Measurements from ENCODE around the gene PPFIA1. TPM values are rescaled to one million over a fixed set of nuclear protein-coding genes. Genes with fewer than 3 reads are reported as not detected.

The PPFIA1 gene
- total and polyA plus RNA-seq, 2 of the 8 experiments (the other 6 are each of a cell fraction or from before 2014, with no cell fraction given), result 44.3 to 73.5 TPM

DNA sequence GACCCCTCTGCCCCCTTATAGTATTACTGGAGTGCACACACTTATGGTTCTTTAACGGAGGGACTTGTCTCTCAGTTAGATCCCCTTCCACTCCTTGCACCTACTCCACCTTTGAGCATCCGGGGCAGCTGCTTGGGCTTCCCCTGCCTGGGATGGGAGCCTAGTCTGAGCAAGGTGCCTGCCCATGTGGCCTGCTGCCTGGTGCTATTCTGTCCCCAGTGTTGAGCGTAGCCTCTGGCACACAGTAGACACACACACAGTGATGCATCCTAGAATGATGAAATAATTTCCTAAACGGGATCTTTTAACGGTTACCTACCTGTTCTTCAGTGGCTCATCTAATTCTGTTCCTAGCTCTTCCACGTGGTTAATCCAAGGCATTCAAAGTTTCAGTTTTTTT, 22.4 kb downstream of the PPFIA1 start:
- H3K9me3 ChIP-seq (ENCODE audit: insufficient read depth in 2 of 2, low read depth in 1 of 2, low read length in 1 of 2), result peaks cover 0 to 3% of the 10 kb centered on the region in 2 experiments; a peak in 1 of 4 replicates
- H4K91ac ChIP-seq (replicated peaks; ENCODE audit: insufficient read length, low read length), result no peak overlapping the region
- H3K56ac ChIP-seq (replicated peaks; ENCODE audit: insufficient read length, low read depth, low read length), result no peak overlapping the region
- DNase-seq (ENCODE audit: low read depth in 1 of 2, low spot score in 2 of 2) (no peak), FAIRE-seq (no peak)
- no peak overlapping the region for H3K14ac ChIP-seq (ENCODE audit: insufficient read length)
- H2BK120ac ChIP-seq (replicated peaks; ENCODE audit: low read depth, low read length), result no peak overlapping the region
- peaks cover 5% of the 10 kb centered on the region for H3K79me1 ChIP-seq (ENCODE audit: low read depth, low read length)
- no peak overlapping the region for H4K5ac ChIP-seq (ENCODE audit: insufficient read length, low read depth, low read length)
- H3K4me1 ChIP-seq (replicated peaks in 1 of 4; ENCODE audit: control insufficient read depth in 3 of 4, insufficient read depth in 4 of 4, low read length in 3 of 4), result no peaks in the 10 kb centered on the region
- H3K23me2 ChIP-seq (ENCODE audit: low read depth, low read length), result no peaks in the 10 kb centered on the region
- H2AK5ac ChIP-seq (ENCODE audit: low read depth, low read length), result no peak overlapping the region
- H2BK12ac ChIP-seq (ENCODE audit: low read depth, low read length), result no peak overlapping the region
- H3K27ac ChIP-seq (ENCODE audit: low read depth, low read length), result no peak overlapping the region
- H3K4ac ChIP-seq (replicated peaks; ENCODE audit: insufficient read length, low read depth, low read length), result no peak overlapping the region
- H3K4me3 ChIP-seq (ENCODE audit: extremely low read depth in 1 of 4, insufficient read depth in 2 of 4, low read depth in 3 of 4, low read length in 4 of 4), result no peak overlapping the region
- no peak overlapping the region for H2BK5ac ChIP-seq (ENCODE audit: low read depth, low read length)
- no peak overlapping the region for H3K23ac ChIP-seq (ENCODE audit: insufficient read length)
- no peak overlapping the region for H2BK20ac ChIP-seq (ENCODE audit: low read length)
- peaks cover 7% of the 10 kb centered on the region in 2 experiments for H4K20me1 ChIP-seq (replicated peaks in 1 of 2; ENCODE audit: control insufficient read depth in 1 of 2, insufficient read depth in 2 of 2, low read length in 2 of 2)
- H3K4me2 ChIP-seq (ENCODE audit: insufficient read depth in 1 of 2, low read depth in 2 of 2, low read length in 2 of 2), result no peak overlapping the region
- H3K9ac ChIP-seq (replicated peaks in 1 of 4; ENCODE audit: extremely low read depth in 1 of 4, low read depth in 3 of 4, low read length in 3 of 4), result no peak overlapping the region
- CTCF ChIA-PET (ENCODE audit: partially characterized antibody), result no interaction called here
- H3K27me3 ChIP-seq (replicated peaks in 1 of 4; ENCODE audit: control insufficient read depth in 3 of 4, extremely low read depth in 1 of 4, insufficient read depth in 3 of 4, low read length in 3 of 4), result no peaks in the 10 kb centered on the region
- H3K79me2 ChIP-seq (ENCODE audit: control insufficient read depth in 1 of 2, insufficient read depth in 2 of 2, low read length in 2 of 2), result peaks cover 0 to 65% of the 10 kb centered on the region in 2 experiments; a peak in 2 of 4 replicates
- WGBS, 2 experiments (ENCODE audit: extremely low coverage in 1 of 2, insufficient coverage in 1 of 2, insufficient read length in 1 of 2, insufficient replicate concordance in 2 of 2, low coverage in 1 of 2, low lambda C conversion rate in 2 of 2, missing lambda C conversion rate in 1 of 2), result 89% methylated on average over 6 of the region's 6 CpGs; no CpG with 5 or more reads in 1 of the 2 experiments
- POLR2A ChIA-PET (ENCODE audit: partially characterized antibody), result no interaction called here
- peaks cover 0 to 27% (median 11%) of the 10 kb centered on the region in 4 experiments; a peak in 5 of 8 replicates for H3K36me3 ChIP-seq (ENCODE audit: control insufficient read depth in 2 of 4, insufficient read depth in 4 of 4, low read length in 3 of 4)
- H2AFZ ChIP-seq (ENCODE audit: low read length), result no peak overlapping the region
- H3K18ac ChIP-seq (ENCODE audit: extremely low read depth, low read length), result no peak overlapping the region
- no peak overlapping the region for H4K8ac ChIP-seq (ENCODE audit: extremely low read depth, insufficient read depth, low read length)
- H2BK15ac ChIP-seq (ENCODE audit: low read length), result no peak overlapping the region
- TF ChIP-seq TBP (IDR thresholded peaks at IDR 0.05; ENCODE audit: low read depth, low read length) (no peak), CREB1 (IDR thresholded peaks at IDR 0.05) (no peak), POLR2A (IDR thresholded peaks at IDR 0.05; ENCODE audit: control extremely low read depth in 1 of 2, low read depth in 2 of 2, low read length in 2 of 2) (no peak), NANOG (IDR thresholded peaks at IDR 0.05; ENCODE audit: insufficient read depth, low read depth, low read length, poor library complexity, severe bottlenecking) (no peak), SP1 (IDR thresholded peaks at IDR 0.05; ENCODE audit: low read depth, low read length) (no peak), CEBPB (IDR thresholded peaks at IDR 0.05; ENCODE audit: low read depth, low read length) (no peak), BCL11A (IDR thresholded peaks at IDR 0.05; ENCODE audit: low read depth in 2 of 2, low read length in 2 of 2) (no peak), CHD2 (IDR thresholded peaks at IDR 0.05; ENCODE audit: low read length) (no peak), BACH1 (IDR thresholded peaks at IDR 0.05; ENCODE audit: low read length) (no peak), GABPA (IDR thresholded peaks at IDR 0.05; ENCODE audit: borderline replicate concordance, insufficient read depth, low read length) (no peak), RAD21 (IDR thresholded peaks at IDR 0.05 in 1 of 2, conservative IDR thresholded peaks at IDR 0.05 in 1 of 2; ENCODE audit: low read depth in 2 of 2, low read length in 2 of 2) (no peak)
- TF ChIP-seq, protein P1, sequence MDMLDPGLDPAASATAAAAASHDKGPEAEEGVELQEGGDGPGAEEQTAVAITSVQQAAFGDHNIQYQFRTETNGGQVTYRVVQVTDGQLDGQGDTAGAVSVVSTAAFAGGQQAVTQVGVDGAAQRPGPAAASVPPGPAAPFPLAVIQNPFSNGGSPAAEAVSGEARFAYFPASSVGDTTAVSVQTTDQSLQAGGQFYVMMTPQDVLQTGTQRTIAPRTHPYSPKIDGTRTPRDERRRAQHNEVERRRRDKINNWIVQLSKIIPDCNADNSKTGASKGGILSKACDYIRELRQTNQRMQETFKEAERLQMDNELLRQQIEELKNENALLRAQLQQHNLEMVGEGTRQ (IDR thresholded peaks at IDR 0.05; ENCODE audit: low read length), result no peak
- TF ChIP-seq, protein P2, sequence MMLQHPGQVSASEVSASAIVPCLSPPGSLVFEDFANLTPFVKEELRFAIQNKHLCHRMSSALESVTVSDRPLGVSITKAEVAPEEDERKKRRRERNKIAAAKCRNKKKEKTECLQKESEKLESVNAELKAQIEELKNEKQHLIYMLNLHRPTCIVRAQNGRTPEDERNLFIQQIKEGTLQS (IDR thresholded peaks at IDR 0.05; ENCODE audit: insufficient read depth, low read depth, low read length), result no peak

Data from H1 (cell line).